T47D (cell line): ENCODE results near the gene COPB1.
A peak's percentile ranks its signal among the peaks of the same experiment; 100 is the strongest.

Experiments
- DNase-seq, 2 experiments: peaks; one replicate each; pipeline versions ENCODE4 v3.0.0 to v3.0.0-alpha.2; 2011 to 2012; ENCODE audit warnings: low read depth in 1 of 2, low spot score in 1 of 2
- JUND ChIP-seq: IDR thresholded peaks from 2 replicates; pipeline ENCODE4 v1.6.1; 2012; ENCODE audit warnings: low read depth
- in situ Hi-C: cut with HindIII; loops from 2 replicates; pipeline ENCODE4 v1.10.0; 2016; ENCODE audit warnings: low sequenced_read_pairs, low pct_unique_long_range_greater_than_20kb

Gene COPB1

GRCh38 chr11:14471127-14471526 is 28.5 kb downstream of the COPB1 start:
- in situ Hi-C loops = no loop called here
- TF ChIP-seq JUND = no peak
- no peak for DNase-seq

DNA sequence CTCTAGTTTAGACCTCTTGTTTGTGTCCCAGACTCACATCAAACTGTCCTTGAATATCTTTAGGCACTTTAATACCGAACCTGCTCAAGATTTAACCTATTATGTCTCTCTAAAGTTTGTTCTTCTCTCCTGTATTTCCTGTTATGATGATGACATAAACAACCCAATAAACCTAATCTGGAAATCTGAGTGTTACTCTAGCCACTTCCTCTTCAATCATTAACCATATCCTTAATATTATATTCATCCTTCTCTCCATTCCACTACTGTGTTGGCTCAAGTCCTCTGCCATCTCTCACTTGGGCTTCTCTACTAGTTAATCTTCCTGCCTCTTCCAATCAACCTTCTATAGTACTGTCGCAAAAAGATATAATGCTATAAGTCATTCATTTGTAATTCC is 36.0 kb downstream of the COPB1 start:
- in situ Hi-C loops = no loop called here
- TF ChIP-seq JUND = no peak
- peak in 1 of 2 experiments; percentile 15 for DNase-seq

DNA sequence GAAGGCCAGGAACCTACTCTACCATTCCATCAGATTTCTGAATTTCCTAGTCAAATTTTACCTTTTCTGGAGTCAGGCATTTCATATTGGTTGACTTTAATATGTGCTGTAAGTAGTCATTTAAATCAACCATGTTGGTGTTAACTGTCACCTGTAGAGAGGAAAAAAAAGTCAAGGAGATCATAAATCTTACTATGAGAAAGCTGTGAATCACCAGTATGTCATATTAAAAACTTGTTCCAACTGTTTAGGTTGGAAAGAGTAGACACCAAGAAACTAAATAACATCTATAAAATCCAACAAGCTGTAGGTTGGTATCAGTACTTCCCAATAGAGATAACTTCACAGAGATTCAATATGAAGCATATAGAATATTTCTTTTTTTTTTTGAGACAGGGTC is 39.5 kb downstream of the COPB1 start:
- no peak for DNase-seq
- in situ Hi-C loops = no loop called here
- no peak for TF ChIP-seq JUND

GRCh38 chr11:14458377-14458776 is 41.2 kb downstream of the COPB1 start:
- DNase-seq = no peak
- no peak for TF ChIP-seq JUND
- in situ Hi-C loops = no loop called here

- TF ChIP-seq JUND = no peak
- no peak for DNase-seq
- in situ Hi-C loops = no loop called here
Measured at GRCh38 chr11:14455648-14456430, 43.8 kb downstream of the COPB1 start.

DNA sequence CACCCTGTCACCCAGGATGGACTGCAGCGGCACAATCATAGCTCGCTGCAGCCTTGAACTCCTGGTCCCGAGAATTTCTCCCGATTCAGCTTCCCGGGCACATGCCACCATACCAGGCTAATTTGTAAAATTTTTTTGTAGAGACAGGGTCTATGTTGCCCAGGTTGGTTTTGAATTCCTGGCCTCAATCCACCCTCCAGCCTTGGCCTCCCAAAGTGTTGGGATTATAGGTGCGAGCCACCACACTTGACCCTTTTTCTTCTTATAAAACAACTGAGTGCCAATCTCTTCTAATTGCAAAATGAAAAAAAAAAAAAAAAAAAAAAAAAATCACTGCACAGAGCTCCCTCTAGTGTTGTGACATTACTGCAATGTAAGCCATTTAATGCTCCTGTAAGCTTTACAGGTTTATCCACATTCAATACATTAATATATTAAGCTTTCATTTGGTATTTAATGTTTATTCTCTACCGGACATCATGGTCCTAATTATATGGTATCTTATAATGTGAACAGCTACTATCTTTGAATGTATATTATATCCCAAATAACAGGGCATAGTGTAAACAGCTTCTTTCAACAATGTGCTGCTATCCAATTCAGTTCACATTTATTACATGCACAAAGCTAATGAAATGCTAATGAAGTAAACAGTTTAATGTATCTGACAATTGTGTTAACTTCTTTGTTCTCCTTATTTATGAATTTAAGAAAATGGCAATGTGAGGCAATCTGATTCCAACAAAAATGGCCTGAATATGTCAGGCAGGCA is 44.6 kb downstream of the COPB1 start:
- in situ Hi-C loops = no loop called here
- TF ChIP-seq JUND = no peak
- DNase-seq = peak in 1 of 2 experiments; percentile 27

GRCh38 chr11:14451825-14452224 is 47.8 kb downstream of the COPB1 start:
- no peak for TF ChIP-seq JUND
- in situ Hi-C loops = no loop called here
- no peak for DNase-seq

DNA sequence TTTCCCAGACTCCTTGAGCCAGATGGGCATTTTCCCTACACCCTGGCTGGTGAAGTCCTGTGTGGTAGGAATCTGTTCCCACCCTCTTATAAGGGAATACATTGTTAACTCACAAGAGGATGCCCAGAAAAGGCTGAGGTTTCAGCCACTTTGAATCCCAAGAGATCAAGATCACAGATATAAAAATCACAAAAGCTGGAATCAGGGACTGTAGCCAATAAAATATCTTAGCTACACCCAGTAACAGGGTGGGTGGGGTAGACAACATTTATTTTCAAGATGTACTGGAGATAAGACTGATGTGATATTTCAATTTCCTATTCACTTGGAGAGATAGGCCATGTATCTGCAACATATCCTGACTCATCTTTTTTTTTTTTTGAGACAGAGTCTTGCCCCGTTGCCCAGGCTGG is 50.3 kb downstream of the COPB1 start:
- no peak for TF ChIP-seq JUND
- in situ Hi-C loops = no loop called here
- DNase-seq = no peak

DNA sequence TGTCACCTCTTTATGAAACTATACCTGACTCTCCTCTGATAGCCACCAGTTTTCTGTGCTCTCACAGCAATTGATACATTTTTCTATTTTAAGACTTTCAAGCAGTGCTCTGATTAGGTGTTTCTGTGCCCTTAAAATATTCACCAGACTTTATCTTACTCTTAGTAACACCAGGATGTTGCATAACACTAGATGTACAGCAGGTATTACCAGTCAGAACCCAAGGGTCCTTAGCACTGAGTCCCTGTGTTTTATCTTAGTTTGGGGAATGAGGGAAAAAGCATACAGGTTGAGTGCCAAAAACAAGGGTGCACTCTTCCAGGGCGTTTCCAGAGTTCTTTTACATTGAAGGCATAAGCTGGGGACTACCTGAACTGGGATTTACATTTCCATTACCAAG is 51.4 kb downstream of the COPB1 start:
- no peak for TF ChIP-seq JUND
- in situ Hi-C loops = no loop called here
- DNase-seq = no peak

- no peak for TF ChIP-seq JUND
- DNase-seq = no peak
- in situ Hi-C loops = no loop called here
Measured at GRCh38 chr11:14446701-14447169, 52.9 kb downstream of the COPB1 start.

DNA sequence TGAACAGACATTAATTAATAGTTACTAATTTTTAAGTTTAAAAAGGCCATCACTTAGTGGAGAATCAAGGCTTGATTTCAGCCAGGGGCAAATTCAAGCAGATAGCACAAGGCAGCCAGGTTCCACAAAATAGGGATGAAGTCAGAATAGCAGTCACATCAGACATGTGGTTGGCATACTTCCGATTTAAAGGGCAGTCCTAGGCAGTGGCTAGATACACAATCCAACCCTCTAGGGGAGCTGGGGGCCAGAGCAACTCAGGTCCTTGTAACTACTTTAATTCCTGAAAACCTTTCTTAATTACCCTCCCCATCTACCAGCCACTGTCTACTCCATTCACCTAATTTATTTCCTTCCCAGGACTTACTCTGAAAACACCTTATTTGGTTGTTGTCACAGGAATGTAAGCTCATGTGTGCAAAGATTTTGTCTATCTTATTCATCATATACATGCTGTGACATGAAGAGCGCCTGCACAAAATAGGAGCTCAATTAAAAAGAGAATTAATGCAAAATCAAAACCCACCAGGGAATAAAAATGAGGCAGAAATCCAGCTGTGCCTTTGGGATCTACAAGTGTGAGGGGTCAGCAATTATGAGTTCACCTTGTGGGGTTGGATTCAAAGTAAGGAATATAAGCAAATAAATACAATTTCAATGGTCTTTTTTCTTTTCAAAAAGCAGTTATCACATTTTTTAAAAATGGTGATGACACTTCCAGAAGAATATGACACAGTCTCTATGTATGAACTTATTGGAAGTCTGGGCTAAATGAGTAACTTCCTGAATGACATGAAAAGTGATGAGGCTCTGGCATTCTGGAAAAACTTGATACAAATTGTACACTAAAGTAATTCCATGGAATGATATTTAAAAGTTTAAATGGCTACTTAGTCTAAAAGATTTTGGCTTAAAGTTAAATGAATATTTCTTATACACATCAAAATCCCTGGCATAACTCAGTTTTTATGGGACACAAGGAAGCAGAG is 53.8 kb downstream of the COPB1 start:
- in situ Hi-C loops = no loop called here
- TF ChIP-seq JUND = no peak
- no peak for DNase-seq

GRCh38 chr11:14444441-14445189 is 55.0 kb downstream of the COPB1 start:
- TF ChIP-seq JUND = no peak
- in situ Hi-C loops = no loop called here
- no peak for DNase-seq
